Esophagus muscularis mucosa (tissue), 4 donors: ENCODE results near the gene GNG4. TPM values are rescaled to one million over a fixed set of nuclear protein-coding genes. Genes with fewer than 3 reads are reported as not detected.

Source experiments
- DNase-seq: peaks from one replicate; pipeline ENCODE4 v3.0.0-alpha.2; 2017; ENCODE audit errors: extremely low spot score
- H3K27ac ChIP-seq, 4 donors: fragments of 200-600 bp; sonication (generic); replicated peaks in 1 of 4; 1 replicate in 3 of 4; 2 replicates in 1 of 4; pipeline ENCODE4 v1.5.1; 2016 to 2019; ENCODE audit warnings: mild to moderate bottlenecking in 1 of 4
- H3K27me3 ChIP-seq, 4 donors: fragments of 200-600 bp; sonication (generic); one replicate each; pipeline versions ENCODE4 v1.5.1 to v1.6.0; 2016 to 2019
- H3K36me3 ChIP-seq, 4 donors: fragments of 200-600 bp; sonication (generic); one replicate each; pipeline ENCODE4 v1.5.1; 2016 to 2019
- H3K4me1 ChIP-seq, 4 donors: fragments of 200-600 bp; sonication (generic); one replicate each; pipeline ENCODE4 v1.5.1; 2016 to 2019
- H3K4me3 ChIP-seq, 4 donors: fragments of 200-600 bp; sonication (generic); 1 replicate in 2 of 4; 2 replicates in 2 of 4; pipeline ENCODE4 v1.5.1; 2016 to 2019; ENCODE audit warnings: mild to moderate bottlenecking in 4 of 4, moderate library complexity in 1 of 4
- H3K9me3 ChIP-seq, 4 donors: fragments of 200-600 bp; sonication (generic); 1 replicate in 3 of 4; 2 replicates in 1 of 4; pipeline ENCODE4 v1.5.1; 2016 to 2019
- EP300 ChIP-seq: sonication (generic); formaldehyde crosslinking; IDR thresholded peaks from one replicate; pipeline ENCODE4 v1.6.1; 2017; ENCODE audit warnings: antibody characterized with exemption
- POLR2A ChIP-seq: fragments of 450-650 bp; IDR thresholded peaks from one replicate; pipeline ENCODE4 v1.6.1; 2017; ENCODE audit warnings: antibody characterized with exemption, moderate library complexity, mild to moderate bottlenecking, low read depth
- POLR2AphosphoS5 ChIP-seq, 2 donors: sonication (generic); formaldehyde crosslinking; IDR thresholded peaks; one replicate each; pipeline ENCODE4 v1.6.1; 2017; ENCODE audit warnings: antibody characterized with exemption in 2 of 2
- WGBS: methylation state at CpG from one replicate; pipeline ENCODE4 v1.1.5; 2018; 5-methylcytosine and 5-hydroxymethylcytosine counted together
- intact Hi-C: fragments of 100-400 bp; cut with DNase I; formaldehyde crosslinking; loops from one replicate; pipeline ENCODE4 v1.15.1; 2023
- total RNA-seq, 4 donors: library from RNA; depleted of rRNA; stranded (reverse); fragments of >200 nt; gene quantifications; one replicate each; pipeline versions ENCODE4 v1.1.0 to v1.2.1, GENCODE V29; 2016
- TF ChIP-seq, protein P1 (sequence below), 3 experiments: fragments of 200-600 bp in 2 of 3; fragments of 450-650 bp in 1 of 3; sonication (generic) in 2 of 3; IDR thresholded peaks; one replicate each; pipeline ENCODE4 v1.5.1; 2017 to 2019; ENCODE audit warnings: antibody characterized with exemption in 3 of 3, mild to moderate bottlenecking in 2 of 3, moderate library complexity in 1 of 3

GNG4 gene
- total RNA-seq, 4 donors from 2014 or later, result 0.42 to 1.5 (median 0.76) TPM

GRCh38 chr1:235683653-235684052, 34.1 kb upstream of the GNG4 start:
- H3K27ac ChIP-seq, result no peak overlapping the region
- 88% methylated on average over 1 of the region's 1 CpG for WGBS
- no peak for DNase-seq
- no peaks in the 10 kb centered on the region for H3K4me1 ChIP-seq
- TF ChIP-seq POLR2AphosphoS5 (IDR thresholded peaks at IDR 0.05), result no peak
- TF ChIP-seq, protein P1, sequence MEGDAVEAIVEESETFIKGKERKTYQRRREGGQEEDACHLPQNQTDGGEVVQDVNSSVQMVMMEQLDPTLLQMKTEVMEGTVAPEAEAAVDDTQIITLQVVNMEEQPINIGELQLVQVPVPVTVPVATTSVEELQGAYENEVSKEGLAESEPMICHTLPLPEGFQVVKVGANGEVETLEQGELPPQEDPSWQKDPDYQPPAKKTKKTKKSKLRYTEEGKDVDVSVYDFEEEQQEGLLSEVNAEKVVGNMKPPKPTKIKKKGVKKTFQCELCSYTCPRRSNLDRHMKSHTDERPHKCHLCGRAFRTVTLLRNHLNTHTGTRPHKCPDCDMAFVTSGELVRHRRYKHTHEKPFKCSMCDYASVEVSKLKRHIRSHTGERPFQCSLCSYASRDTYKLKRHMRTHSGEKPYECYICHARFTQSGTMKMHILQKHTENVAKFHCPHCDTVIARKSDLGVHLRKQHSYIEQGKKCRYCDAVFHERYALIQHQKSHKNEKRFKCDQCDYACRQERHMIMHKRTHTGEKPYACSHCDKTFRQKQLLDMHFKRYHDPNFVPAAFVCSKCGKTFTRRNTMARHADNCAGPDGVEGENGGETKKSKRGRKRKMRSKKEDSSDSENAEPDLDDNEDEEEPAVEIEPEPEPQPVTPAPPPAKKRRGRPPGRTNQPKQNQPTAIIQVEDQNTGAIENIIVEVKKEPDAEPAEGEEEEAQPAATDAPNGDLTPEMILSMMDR (IDR thresholded peaks at IDR 0.05), result no peak
- TF ChIP-seq POLR2A, result no peak
- no peak for TF ChIP-seq EP300
- H3K4me3 ChIP-seq, result no peak overlapping the region
- no peaks in the 10 kb centered on the region for H3K27me3 ChIP-seq
- no peaks in the 10 kb centered on the region for H3K9me3 ChIP-seq
- intact Hi-C loops, result no loop called here
- peaks cover 32 to 76% (median 40%) of the 10 kb centered on the region in 4 donors for H3K36me3 ChIP-seq

DNA sequence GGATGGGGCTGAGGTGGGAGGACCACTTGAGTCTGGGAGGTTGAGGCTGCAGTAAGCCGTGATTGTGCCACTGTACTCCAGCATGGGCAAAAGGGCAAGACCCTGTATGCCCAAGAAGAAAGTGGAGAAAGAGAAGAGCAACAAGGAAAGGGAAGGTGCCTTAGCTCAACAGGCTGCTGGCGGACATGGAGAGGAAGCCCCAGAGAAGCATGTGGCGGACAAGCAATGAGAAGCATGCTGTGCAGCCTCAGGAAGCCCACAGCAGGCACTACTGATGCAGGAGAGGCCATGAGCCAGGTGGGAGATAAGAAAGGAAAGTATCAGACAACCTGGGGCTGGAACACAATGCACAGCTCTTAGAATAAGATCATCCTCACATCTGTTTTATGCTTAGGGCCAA, 32.6 kb upstream of the GNG4 start:
- Histone ChIP-seq H3K9me3 (no peaks in the 10 kb centered on the region), H3K27ac (no peak overlapping the region), H3K36me3 (peaks cover 32 to 66% (median 42%) of the 10 kb centered on the region in 4 donors), H3K4me3 (no peak overlapping the region), H3K27me3 (no peaks in the 10 kb centered on the region), H3K4me1 (no peaks in the 10 kb centered on the region)
- TF ChIP-seq POLR2AphosphoS5 (IDR thresholded peaks at IDR 0.05) (no peak), EP300 (no peak), POLR2A (no peak)
- TF ChIP-seq, protein P1 (IDR thresholded peaks at IDR 0.05), result no peak
- DNase-seq, result no peak
- 94% methylated on average over 3 of the region's 3 CpGs for WGBS
- intact Hi-C loops, result no loop called here

DNA sequence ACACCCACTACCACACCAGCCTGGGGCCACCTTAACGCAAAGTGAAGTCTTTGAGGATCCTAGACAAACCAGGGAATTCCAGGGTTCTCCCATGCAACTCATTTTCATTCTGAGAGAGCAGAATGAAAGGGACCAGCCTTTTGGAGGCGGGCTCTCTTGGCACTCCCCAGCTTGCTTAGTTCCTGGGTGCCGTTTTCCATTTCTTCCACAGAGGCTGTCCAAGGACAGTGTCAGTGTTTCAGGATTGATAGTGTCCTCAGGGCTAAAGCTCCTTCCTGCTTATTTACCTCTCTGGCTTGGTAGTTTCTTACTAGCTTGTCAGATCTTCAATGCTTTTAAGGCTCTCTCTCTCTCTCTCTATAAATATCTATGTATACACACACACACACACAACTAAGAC, 30.1 kb upstream of the GNG4 start:
- no peak for TF ChIP-seq EP300
- H3K9me3 ChIP-seq, result peaks cover 0 to 7% (median 0%) of the 10 kb centered on the region in 4 donors
- H3K36me3 ChIP-seq, result peaks cover 31 to 70% (median 51%) of the 10 kb centered on the region in 4 donors
- no peak overlapping the region for H3K4me3 ChIP-seq
- WGBS, result 92% methylated on average over 3 of the region's 3 CpGs
- H3K27me3 ChIP-seq, result no peaks in the 10 kb centered on the region
- intact Hi-C loops, result no loop called here
- H3K4me1 ChIP-seq, result no peaks in the 10 kb centered on the region
- no peak overlapping the region for H3K27ac ChIP-seq
- no peak for DNase-seq

DNA sequence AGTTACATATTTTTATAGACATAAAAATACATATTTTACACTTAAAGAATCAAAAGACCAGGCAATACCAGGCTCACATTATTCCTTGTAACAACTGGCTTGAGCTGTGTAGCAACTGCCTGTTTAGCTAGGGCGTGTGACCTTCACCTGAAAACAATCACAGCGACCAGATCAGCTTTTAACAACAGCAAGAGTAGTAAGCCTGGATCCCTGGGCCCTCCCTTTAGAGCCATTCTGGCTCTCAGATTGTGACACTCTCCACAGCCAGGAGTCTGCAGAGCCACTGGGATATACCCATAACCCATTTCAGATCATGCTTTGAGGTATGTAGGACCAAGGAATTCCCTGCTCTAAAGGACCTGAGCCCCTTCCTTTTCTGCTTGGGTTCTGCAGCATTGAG, 29.4 kb upstream of the GNG4 start:
- no peak for TF ChIP-seq POLR2AphosphoS5 (IDR thresholded peaks at IDR 0.05)
- TF ChIP-seq, protein P1 (IDR thresholded peaks at IDR 0.05), result no peak
- TF ChIP-seq EP300, result no peak
- no peak for TF ChIP-seq POLR2A
- Histone ChIP-seq H3K9me3 (peaks cover 0 to 7% (median 0%) of the 10 kb centered on the region in 4 donors), H3K27me3 (no peaks in the 10 kb centered on the region), H3K27ac (no peak overlapping the region), H3K4me1 (no peaks in the 10 kb centered on the region), H3K36me3 (peaks cover 30 to 70% (median 51%) of the 10 kb centered on the region in 4 donors), H3K4me3 (no peak overlapping the region)
- DNase-seq, result no peak
- WGBS, result 91% methylated on average over 2 of the region's 2 CpGs
- intact Hi-C loops, result no loop called here

- no peak for TF ChIP-seq POLR2AphosphoS5 (IDR thresholded peaks at IDR 0.05)
- TF ChIP-seq EP300, result no peak
- no peak for TF ChIP-seq POLR2A
- TF ChIP-seq, protein P1 (IDR thresholded peaks at IDR 0.05), result no peak
- Histone ChIP-seq H3K4me3 (no peak overlapping the region), H3K9me3 (peaks cover 0 to 23% (median 12%) of the 10 kb centered on the region in 4 donors), H3K27me3 (no peaks in the 10 kb centered on the region), H3K36me3 (peaks cover 38 to 76% (median 67%) of the 10 kb centered on the region in 4 donors), H3K27ac (no peak overlapping the region), H3K4me1 (no peaks in the 10 kb centered on the region)
- DNase-seq, result no peak
- intact Hi-C loops, result no loop called here
- WGBS, result 96% methylated on average over 10 of the region's 10 CpGs
Observed at GRCh38 chr1:235675152-235675890, 25.7 kb upstream of the GNG4 start.
